HG03108 (cell line): ENCODE measurements around the gene CSNK1G2.

ENCODE experiments used
- ATAC-seq: cut with Tn5 transposase; IDR thresholded peaks from one replicate; pipeline ENCODE4 v1.9.1; 2021; ENCODE audit warnings: moderate library complexity; ENCODE audit not compliant: unreplicated experiment

Gene CSNK1G2

DNA sequence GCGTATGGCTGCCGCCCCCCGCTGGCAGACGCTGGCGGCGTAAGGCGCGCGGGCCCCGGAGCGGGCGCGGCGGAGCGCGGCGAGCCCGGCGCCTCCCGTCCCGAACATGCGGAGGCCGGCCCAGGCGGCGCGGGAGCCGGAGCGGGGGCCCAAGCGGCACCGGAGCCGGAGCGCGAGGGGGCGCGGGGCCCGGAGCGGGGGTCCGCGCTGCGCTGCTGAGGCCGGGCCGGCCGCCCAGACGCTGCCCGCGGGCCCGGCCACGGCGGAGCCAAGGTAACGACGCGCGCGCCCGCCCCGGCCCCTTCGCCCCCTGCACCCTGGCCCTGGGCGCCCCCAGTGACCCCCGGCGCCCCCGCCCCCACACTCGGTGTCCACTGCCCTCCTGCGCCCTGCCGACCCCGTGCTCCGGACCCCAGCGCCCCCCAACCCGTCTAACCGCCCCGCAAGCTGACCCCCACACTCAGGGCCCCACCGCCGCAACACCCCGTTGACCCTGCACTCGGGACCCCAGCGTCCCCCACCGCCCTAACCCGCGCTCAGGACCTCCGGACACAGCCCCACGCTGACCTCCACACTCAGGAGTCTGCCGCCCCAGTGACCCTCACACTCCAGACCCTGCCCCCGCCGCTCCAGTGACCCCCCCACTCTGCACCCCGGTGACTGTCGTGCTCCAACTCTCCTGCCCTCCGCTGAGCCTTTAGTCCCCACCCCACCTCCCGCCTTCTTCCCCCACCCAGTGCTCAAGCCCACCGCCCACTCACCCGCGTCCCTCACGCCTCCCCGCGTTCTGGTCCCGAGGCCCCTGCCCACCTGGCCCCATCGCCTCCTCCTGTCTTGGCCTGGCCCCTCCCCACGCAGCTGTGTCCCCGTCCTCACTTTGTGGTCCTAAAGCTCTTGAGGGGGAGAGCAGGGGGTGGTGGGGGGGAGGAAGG, at the start of gene CSNK1G2:
Gene CSNK1G2 (plus strand): TSS at position 27 of the 932 bp plus-strand sequence. CDS start 28,601 bp downstream, outside the sequence.
- no peak for ATAC-seq

DNA sequence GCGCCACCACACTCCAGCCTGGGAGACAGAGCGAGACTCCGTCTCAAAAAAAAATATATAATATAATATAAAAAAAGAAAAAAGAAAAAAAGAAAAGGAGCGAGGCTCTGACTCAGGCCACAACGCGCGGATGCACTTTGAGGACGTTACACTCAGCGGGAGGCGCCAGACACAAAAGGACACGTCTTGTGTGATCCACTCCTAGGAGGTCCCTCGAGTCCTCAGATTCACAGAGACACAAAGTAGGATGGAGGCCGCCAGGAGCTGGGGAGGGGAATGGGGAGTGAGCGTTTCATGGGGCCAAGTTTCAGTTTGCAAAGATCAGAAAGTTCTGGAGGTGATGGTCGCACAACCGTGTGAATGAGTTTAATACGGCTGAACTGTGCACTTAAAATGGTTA, 47.2 kb upstream of the CSNK1G2 start:
- no peak for ATAC-seq

- no peak for ATAC-seq
These were observed 44.5 kb upstream of the CSNK1G2 start for GRCh38 chr19:1896508-1896907.

GRCh38 chr19:1901940-1902404, 39.0 kb upstream of the CSNK1G2 start:
- no peak for ATAC-seq

DNA sequence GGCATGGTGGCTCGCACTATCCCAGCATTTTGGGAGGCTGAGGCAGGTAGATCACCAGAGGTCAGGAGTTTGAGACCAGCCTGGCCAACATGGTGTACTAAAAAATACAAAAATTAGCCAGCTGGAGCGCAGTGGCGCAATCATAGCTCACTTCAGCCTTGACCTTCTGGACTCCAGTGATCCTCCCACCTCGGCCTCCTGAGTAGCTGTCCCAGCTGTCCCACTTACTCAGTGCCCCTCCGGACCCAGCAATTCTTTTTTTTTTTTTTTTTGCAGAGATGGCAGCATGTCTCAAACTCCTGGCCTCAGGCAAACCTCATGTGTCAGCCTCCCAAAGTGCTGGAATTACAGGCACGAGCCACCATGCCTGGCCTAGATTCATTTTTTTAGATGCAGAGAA, 38.0 kb upstream of the CSNK1G2 start:
- no peak for ATAC-seq

DNA sequence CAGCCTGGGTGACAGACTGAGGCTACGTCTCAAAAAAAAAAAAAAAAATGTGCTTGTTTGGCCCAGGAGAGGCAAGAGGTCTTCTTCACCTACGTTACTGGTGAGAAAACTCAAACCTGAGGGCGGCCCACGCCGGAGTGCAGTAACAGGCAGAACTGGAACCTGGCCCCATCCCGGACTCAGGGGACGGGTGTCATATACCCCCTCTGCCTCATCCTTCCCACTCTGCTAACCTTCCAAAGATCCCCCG, 36.2 kb upstream of the CSNK1G2 start:
- no peak for ATAC-seq

- peak; percentile 77 for ATAC-seq
These were observed 35.7 kb upstream of the CSNK1G2 start, which contains the start of the genes ADAT3 and SCAMP4 for GRCh38 chr19:1905110-1905862. Gene ADAT3, plus strand, starts transcription at chr19:1905399. Its CDS starts 6,649 bp downstream, at chr19:1912048. Gene SCAMP4, plus strand, starts transcription at chr19:1905399. Its CDS starts 9,621 bp downstream, at chr19:1915020.

DNA sequence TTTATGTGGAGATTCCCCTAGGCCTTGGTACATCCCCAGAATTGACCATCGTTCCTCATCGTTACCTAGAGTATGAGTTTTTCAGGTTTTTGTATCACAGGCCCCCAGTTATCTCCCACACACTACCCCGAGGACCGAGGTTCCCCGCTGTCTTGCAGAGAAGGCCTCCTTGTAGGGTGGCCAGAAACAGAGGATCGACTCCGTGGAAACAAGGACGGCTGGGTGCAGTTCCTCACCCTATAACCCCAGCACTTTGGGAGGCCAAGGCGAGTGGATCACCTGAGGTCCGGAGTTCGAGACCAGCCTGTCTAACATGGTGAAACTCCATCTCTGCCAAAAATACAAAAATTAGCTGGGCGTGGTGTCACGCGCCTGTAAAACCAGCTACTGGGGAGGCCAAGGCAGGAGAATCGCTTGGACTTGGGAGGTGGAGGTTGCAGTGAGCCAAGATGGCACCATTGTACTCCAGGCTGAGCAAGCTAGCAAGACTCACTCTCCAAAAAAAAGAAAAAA, 35.1 kb upstream of the CSNK1G2 start:
- ATAC-seq: no peak

DNA sequence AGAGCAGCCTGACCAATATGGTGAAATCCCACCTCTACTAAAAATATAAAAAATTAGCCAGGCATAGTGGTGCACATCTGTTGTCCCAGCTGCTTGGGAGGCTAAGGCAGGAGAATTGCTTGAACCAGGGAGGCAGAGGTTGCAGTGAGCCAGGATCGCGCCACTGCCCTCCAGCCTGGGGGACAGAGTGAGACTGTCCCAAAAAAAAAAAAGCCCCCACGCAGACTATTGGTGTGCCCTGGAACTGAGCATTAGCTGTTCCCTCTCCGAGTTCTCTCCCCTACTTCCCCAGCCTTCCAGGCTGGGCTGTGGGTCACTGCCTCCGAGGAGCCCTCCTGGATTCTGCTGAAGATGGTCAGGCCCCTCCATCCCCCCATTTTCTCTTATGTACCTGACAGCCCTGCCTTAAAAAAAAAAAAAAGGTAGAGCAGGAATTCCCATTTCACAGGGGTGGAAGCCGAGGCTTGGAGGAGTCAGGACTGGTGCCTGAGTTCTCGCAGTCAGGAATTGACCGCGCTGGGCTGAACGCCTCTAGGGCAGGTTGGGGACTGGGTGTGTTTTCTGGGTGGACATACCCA, 33.9 kb upstream of the CSNK1G2 start:
- ATAC-seq: no peak

DNA sequence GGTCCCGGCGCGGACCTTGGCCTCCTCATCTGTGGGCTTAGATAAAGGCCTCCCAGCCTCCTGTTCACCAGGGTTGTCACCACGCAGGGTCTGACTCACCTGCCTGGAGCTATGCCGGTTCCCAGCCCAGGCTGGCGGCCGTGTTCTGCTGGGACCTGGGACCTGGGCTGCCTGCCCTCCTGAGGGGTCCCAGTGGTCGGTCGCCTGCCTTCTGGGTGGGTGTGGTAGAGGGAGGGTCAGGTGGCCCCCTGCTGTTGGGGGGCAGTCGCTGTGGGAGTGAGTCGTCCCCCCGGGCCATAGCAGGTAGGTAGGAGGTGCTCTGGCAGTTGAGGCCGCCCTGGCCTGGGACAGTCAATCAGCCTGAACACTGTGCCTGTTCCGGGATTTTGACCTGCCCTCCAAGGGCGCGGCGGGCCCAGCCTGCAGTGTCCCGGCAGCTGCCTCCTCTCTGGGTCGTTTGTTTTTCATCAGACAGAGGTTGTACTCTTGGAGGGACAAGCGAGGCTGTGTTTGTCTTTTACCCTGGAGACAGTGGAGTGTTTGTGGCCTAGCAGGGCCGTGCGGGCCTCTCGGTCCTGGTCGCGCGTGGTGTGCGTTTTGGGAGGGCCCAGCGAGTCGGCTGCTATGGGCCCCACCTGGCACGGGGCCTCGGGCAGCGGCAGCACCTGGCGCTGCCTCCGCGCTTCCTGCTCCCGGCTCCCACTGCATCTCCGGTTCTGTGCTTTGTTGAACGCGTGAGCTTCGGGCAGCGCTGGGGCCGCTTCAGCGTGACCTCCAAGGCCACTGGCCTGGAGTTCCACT, 33.2 kb upstream of the CSNK1G2 start:
- no peak for ATAC-seq

DNA sequence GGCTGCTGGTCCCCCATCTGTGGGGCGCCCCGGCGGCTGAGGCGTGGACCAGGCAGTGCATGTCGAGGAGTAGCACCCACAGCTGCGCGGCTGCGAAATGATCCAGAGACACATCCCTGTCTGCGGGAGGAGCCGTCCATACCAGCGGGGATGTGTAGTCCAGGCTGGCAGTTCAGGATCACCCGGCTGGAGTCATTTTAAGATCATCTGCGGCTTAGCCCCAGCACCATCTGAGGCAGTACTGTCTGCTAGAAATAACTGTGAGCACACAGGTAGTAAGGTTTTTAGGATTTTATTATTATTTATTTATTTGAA, 32.7 kb upstream of the CSNK1G2 start:
- no peak for ATAC-seq

DNA sequence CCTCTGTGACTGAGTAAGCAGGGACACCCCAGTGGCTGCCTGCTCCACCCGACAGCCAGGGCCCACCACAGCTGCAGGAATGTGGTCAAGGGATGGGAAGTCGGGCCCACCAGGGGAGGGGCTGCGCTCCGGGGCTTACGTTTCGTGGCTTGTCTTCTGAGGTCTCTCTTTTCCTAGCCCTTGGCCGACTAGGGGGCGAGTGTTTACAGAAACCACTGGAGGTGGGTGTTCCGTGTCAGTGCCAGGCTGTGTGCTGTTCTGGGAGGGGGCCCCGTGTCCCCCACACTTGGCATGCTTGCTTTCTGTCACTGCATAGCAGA, 31.3 kb upstream of the CSNK1G2 start:
- no peak for ATAC-seq

GRCh38 chr19:1910177-1910576, 30.8 kb upstream of the CSNK1G2 start:
- no peak for ATAC-seq

- no peak for ATAC-seq
These were observed 29.9 kb upstream of the CSNK1G2 start for GRCh38 chr19:1911098-1911497.

- ATAC-seq: no peak
These were observed 29.0 kb upstream of the CSNK1G2 start for GRCh38 chr19:1911995-1912394.

DNA sequence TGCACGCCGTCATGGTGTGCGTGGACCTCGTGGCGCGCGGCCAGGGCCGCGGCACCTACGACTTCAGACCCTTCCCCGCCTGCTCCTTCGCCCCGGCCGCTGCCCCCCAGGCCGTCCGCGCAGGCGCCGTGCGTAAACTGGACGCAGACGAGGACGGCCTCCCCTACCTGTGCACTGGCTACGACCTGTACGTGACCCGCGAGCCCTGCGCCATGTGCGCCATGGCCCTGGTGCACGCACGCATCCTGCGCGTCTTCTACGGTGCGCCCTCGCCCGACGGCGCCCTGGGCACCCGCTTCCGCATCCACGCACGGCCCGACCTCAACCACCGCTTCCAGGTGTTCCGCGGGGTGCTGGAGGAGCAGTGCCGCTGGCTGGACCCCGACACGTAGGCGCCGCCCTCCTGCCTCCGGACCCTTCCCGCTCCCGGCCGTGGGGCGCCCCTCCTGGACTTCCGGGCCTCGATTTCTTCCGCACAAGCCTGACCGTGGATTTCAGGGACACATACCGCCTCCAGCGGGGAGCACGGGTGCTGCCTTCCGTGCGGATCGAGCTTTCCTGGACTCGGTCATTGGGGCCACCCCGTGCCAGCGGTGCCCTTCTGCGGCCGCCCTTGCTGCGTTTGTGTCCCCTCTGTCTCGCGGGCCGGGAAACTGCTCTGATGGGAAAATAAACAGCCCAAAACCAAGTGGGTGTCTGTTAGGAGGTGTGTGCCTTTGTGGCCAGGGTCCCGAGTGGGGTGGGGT, 28.0 kb upstream of the CSNK1G2 start:
- ATAC-seq: no peak

DNA sequence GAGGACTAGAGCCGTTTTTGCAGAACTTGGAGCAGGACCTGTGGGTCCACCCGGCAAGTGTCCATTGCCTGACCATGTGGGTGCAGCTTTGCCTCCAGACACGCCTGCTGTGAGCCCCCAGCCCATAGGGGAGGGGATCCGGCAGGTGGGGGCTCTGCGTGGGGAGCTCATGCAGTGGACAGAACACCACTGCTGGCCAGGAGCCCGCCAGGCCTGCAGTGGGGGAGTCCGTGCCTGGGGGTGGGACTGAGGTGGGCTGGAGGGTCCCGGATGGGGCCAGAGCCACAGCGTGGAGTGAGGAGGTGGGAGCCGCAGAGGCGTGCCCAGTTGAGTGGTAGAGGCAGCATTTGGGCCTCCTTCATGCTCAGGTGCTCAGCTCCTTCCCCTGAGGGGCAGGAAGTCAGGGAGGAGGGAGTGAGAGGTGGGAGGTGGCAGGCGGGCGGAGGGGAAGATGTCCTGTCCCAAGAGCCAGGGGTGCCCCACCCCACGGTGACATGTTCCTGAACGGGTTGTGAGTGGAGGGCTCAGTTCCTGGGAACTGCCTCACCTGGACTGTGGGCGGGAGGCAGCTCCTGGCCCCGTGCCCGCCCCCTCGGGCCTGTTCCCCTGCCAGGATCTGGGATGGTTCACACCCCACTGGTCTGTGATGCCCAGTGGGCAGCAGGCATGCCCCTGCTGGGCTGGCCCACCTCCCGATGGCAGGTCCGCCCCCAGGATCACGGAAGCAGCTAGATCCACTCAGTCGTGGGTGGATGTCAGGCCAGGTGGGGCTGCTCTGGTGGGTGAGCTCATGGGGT, 27.0 kb upstream of the CSNK1G2 start:
- ATAC-seq: no peak

DNA sequence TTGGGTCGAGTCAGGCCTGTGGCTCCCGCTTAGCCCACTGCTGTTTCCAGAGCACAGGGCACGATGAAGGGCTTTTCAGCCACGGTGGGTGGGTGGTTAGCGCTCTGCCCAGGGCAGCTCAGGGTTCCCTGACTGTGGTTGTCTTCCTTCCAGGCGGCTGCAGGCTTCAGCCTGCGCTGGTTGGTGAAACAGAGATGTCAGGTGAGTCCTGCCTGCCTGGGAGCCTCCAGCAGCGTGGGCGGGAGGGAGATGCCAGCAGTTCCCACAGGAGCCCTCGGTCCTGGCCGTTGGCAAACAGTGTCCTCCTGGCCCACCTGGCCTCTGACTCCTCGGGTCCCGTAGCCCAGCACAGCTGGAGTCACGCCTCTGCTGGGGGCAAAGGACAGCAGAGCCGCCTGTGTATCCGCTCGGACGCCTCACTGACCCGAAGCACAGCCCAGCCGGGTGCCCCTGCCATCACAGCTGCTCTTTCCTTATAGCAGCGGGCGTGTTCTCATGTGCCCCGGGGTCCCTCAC, 26.1 kb upstream of the CSNK1G2 start:
- ATAC-seq: no peak

- ATAC-seq: no peak
These were observed 23.8 kb upstream of the CSNK1G2 start for GRCh38 chr19:1917146-1917545.
